Measurements from ENCODE around the gene SIX1. TPM values are rescaled to one million over a fixed set of nuclear protein-coding genes. Genes with fewer than 3 reads are reported as not detected.

The SIX1 gene
- total RNA-seq, 4 donors from 2014 or later, result 0.42 to 0.58 (median 0.48) TPM

DNA sequence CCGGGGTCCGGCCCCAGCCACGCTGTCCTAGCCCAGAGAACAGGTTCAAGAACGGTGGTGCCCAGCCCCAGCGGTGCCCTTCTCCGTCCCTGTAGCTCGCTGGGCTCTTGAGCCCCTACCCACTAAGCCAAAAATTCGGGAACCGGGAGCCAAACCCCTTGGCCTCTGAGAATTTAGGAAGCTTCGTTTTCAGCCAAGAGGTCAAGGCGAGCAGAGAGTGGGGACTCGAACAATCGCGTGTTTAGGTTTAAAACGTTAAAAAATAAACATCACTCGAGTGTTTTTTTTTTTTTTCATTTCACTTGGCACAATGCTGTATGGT is 6.2 kb downstream of the SIX1 start:
- intact Hi-C loops (cut with DNase I), result no loop called here
- H3K9me3 ChIP-seq, result no peaks in the 10 kb centered on the region
- H3K36me3 ChIP-seq, result no peaks in the 10 kb centered on the region
- 13% methylated on average over 16 of the region's 16 CpGs for WGBS
- DNase-seq (ENCODE audit: extremely low spot score), result no peak
- H3K27me3 ChIP-seq, result peaks cover 12 to 100% (median 91%) of the 10 kb centered on the region in 4 donors
- peaks cover 31 to 46% (median 38%) of the 10 kb centered on the region in 4 donors for H3K4me1 ChIP-seq
- TF ChIP-seq POLR2AphosphoS5 (IDR thresholded peaks at IDR 0.05) (no peak), EP300 (IDR thresholded peaks at IDR 0.05) (no peak), POLR2A (IDR thresholded peaks at IDR 0.05; ENCODE audit: low read depth) (no peak)
- TF ChIP-seq, protein P1, sequence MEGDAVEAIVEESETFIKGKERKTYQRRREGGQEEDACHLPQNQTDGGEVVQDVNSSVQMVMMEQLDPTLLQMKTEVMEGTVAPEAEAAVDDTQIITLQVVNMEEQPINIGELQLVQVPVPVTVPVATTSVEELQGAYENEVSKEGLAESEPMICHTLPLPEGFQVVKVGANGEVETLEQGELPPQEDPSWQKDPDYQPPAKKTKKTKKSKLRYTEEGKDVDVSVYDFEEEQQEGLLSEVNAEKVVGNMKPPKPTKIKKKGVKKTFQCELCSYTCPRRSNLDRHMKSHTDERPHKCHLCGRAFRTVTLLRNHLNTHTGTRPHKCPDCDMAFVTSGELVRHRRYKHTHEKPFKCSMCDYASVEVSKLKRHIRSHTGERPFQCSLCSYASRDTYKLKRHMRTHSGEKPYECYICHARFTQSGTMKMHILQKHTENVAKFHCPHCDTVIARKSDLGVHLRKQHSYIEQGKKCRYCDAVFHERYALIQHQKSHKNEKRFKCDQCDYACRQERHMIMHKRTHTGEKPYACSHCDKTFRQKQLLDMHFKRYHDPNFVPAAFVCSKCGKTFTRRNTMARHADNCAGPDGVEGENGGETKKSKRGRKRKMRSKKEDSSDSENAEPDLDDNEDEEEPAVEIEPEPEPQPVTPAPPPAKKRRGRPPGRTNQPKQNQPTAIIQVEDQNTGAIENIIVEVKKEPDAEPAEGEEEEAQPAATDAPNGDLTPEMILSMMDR (IDR thresholded peaks at IDR 0.05), result no peak
- H3K4me3 ChIP-seq, result peak overlapping the region in 3 of 4 donors; percentile 11 to 16 (median 15)
- H3K27ac ChIP-seq (replicated peaks in 1 of 4), result no peak overlapping the region

DNA sequence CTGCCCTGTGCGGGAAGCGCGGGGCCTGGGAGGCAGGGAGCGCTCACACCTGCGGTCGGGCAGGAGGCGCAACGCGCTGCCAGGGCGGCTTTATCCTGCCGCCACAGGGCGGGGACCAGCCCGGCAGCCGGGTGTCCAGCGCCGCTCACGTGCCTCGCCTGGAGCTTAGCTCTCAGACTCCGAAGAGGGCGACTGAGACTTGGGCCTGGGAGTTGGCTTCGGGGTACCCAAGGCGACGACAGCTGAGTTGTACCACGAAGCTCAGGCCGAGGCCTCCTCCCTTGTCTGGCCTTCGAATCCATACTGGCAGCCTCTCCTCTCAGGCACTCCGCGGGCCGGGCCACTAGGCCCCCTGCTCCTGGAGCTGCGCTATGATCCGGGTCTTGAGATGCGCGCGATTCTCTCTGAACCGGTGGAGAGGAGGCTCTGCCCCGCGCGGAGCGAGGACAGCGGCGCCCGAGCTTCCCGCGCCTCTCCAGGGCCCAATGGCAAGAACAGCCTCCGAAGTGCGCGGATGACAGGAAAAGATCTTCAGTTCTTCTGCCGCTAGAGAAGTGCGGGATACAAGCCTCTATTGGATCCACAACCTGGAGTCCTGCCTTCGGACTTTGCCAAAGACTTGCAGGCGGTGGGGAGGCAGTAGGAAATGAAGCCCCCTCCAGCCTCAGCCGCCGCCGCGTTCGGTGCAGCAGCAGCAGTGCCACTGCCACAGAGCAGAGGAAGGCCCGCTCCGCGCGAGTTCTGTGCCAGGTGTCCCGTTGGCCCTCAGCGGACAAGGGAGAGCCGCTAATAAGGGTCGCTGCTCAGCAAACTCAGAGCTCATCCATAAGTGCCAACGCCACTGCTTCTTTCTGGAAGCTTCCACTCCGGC is 6.8 kb downstream of the SIX1 start:
- TF ChIP-seq EP300 (IDR thresholded peaks at IDR 0.05), result no peak
- TF ChIP-seq, protein P1 (IDR thresholded peaks at IDR 0.05), result no peak
- no peak for TF ChIP-seq POLR2AphosphoS5 (IDR thresholded peaks at IDR 0.05)
- no peak for TF ChIP-seq POLR2A (IDR thresholded peaks at IDR 0.05; ENCODE audit: low read depth)
- no peaks in the 10 kb centered on the region for H3K36me3 ChIP-seq
- 9% methylated on average over 22 of the region's 66 CpGs for WGBS
- H3K4me3 ChIP-seq, result peak overlapping the region in 3 of 4 donors; percentile 11 to 16 (median 15)
- H3K9me3 ChIP-seq, result no peaks in the 10 kb centered on the region
- H3K27me3 ChIP-seq, result peaks cover 11 to 100% (median 90%) of the 10 kb centered on the region in 4 donors
- DNase-seq (ENCODE audit: extremely low spot score), result no peak
- intact Hi-C loops (cut with DNase I), result no loop called here
- H3K4me1 ChIP-seq, result peaks cover 31 to 46% (median 38%) of the 10 kb centered on the region in 4 donors
- H3K27ac ChIP-seq (replicated peaks in 1 of 4), result no peak overlapping the region

DNA sequence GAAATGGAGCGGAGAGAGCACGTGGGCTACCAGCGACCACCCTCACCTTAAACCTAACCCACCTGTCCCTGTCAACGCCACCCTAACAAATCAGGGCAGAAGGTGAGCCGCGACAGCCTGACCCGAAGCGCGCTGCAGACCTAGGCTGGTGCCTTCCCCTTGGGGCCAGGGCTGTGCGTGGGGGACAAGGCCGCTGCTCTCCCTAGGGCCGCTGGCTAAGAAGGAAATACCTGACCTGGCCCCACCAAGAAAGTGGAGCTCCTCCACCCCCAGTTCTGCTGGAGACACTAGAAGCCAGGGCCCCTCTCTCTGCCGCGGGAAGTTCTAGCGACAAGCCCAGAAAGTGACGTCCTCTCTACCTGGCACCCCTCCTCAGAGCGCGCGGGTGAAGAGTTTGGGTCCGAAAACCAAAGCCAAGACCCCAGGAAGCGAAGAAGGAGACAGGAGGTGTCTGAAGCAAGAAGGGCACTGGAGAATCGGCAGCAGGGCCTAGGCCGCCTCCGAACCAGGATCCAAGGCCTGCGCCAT is 7.5 kb downstream of the SIX1 start:
- Histone ChIP-seq H3K27ac (replicated peaks in 1 of 4) (no peak overlapping the region), H3K4me1 (peaks cover 28 to 42% (median 35%) of the 10 kb centered on the region in 4 donors), H3K9me3 (no peaks in the 10 kb centered on the region), H3K4me3 (peak overlapping the region in 2 of 4 donors; percentile 11 to 16), H3K36me3 (no peaks in the 10 kb centered on the region), H3K27me3 (peaks cover 10 to 100% (median 88%) of the 10 kb centered on the region in 4 donors)
- DNase-seq (ENCODE audit: extremely low spot score), result no peak
- TF ChIP-seq, protein P1 (IDR thresholded peaks at IDR 0.05), result no peak
- TF ChIP-seq POLR2AphosphoS5 (IDR thresholded peaks at IDR 0.05), result no peak
- TF ChIP-seq EP300 (IDR thresholded peaks at IDR 0.05), result no peak
- TF ChIP-seq POLR2A (IDR thresholded peaks at IDR 0.05; ENCODE audit: low read depth), result no peak
- intact Hi-C loops (cut with DNase I), result no loop called here
- WGBS, result 44% methylated on average over 22 of the region's 25 CpGs

DNA sequence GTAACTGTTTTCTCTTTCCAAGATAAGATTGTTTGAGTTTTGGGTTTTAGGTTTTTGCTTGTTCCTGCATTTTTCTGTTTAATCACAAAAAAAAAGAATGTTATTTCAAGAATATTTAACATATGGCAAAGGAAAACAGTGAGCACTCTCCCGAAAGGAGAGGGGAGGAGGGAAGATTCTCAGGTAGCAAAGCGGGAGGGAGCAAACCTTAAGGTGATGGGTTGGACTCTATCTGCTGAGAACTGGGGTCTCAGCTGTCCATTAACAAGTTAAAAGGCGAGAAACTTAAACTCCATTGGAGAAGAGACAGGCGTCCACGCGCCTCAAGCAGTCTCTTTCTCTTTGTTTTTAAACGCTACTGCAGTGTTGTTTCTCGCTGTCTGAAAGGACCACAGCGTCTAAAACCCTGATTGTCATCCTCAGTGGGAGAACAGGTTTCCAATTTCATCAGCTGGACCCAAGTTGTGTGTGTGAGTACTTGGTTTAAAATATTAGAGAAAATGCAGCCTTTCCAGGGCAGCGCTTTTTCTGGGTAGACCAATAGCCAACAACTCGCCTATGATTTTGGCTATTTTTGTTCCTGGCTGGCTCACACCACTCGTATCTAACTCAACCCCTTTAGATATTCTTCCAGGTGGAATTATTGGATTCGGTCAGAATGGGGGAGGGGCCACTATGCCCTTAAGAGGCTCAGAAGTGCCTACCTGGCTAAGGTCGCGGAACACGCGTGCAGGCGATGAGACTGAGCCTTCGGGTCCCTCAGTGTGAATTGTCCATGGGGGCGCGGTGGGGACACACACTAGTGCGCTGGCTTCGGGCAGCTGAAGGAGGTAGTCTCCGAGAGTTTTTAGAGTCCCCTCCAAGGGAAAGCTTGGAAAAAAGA is 8.2 kb downstream of the SIX1 start:
- peaks cover 27 to 41% (median 32%) of the 10 kb centered on the region in 4 donors for H3K4me1 ChIP-seq
- WGBS, result 38% methylated on average over 24 of the region's 24 CpGs
- H3K9me3 ChIP-seq, result no peaks in the 10 kb centered on the region
- no peak overlapping the region for H3K27ac ChIP-seq (replicated peaks in 1 of 4)
- H3K4me3 ChIP-seq, result no peak overlapping the region
- TF ChIP-seq POLR2AphosphoS5 (IDR thresholded peaks at IDR 0.05) (no peak), EP300 (IDR thresholded peaks at IDR 0.05) (no peak), POLR2A (IDR thresholded peaks at IDR 0.05; ENCODE audit: low read depth) (no peak)
- TF ChIP-seq, protein P1 (IDR thresholded peaks at IDR 0.05), result no peak
- DNase-seq (ENCODE audit: extremely low spot score), result no peak
- no peaks in the 10 kb centered on the region for H3K36me3 ChIP-seq
- peaks cover 10 to 98% (median 81%) of the 10 kb centered on the region in 4 donors for H3K27me3 ChIP-seq
- intact Hi-C loops (cut with DNase I), result no loop called here

Data from esophagus muscularis mucosa (tissue), 4 donors.